T-cell (primary cell): Measurements from ENCODE around the gene HS3ST6. TPM values are rescaled to one million over a fixed set of nuclear protein-coding genes. Genes with fewer than 3 reads are reported as not detected.

ENCODE experiments used
- ATAC-seq, 4 experiments: fragments of 200-7000 bp in 3 of 4; fragments of 150-1000 bp in 1 of 4; cut with Tn5 transposase; replicated peaks in 1 of 4; 1 replicate in 3 of 4; 2 replicates in 1 of 4; pipeline ENCODE4 v1.10.0; 2021; ENCODE audit warnings: moderate library complexity in 3 of 4, mild to moderate bottlenecking in 2 of 4, moderate number of reproducible peaks in 1 of 4
- CTCF ChIA-PET, 2 donors: fragments of 300-600 bp; sonication (Branson Sonifier 250); formaldehyde crosslinking; loops; one replicate each; lab custom pipeline; 2022; ENCODE audit warnings: antibody characterized with exemption in 2 of 2; lab: Charles Lee
- POLR2A ChIA-PET, 2 donors: fragments of 300-600 bp; sonication (Branson Sonifier 250); formaldehyde crosslinking; loops; one replicate each; lab custom pipeline; 2022; ENCODE audit warnings: antibody characterized with exemption in 2 of 2; lab: Charles Lee
- DNase-seq, 35 experiments: peaks; one replicate each; pipeline versions ENCODE4 v3.0.0 to v3.0.0-alpha.2; 2013 to 2023
- H3K27ac ChIP-seq: one replicate; pipeline ENCODE4 v1.5.1; 2013; ENCODE audit warnings: low read length
- H3K27me3 ChIP-seq, 2 experiments: replicated peaks in 1 of 2; 1 replicate in 1 of 2; 2 replicates in 1 of 2; pipeline versions ENCODE4 v1.6.1 to v1.7.0; 2013; ENCODE audit warnings: low read length in 1 of 2, mixed read lengths in 1 of 2; ENCODE audit not compliant: control insufficient read depth in 2 of 2, insufficient read depth in 2 of 2; ENCODE audit errors: extremely low read depth in 1 of 2
- H3K36me3 ChIP-seq, 2 donors: 1 replicate in 1 of 2; 2 replicates in 1 of 2; pipeline versions ENCODE4 v1.6.1 to v1.7.0; 2013; ENCODE audit warnings: low read length in 1 of 2; ENCODE audit not compliant: control insufficient read depth in 2 of 2, insufficient read depth in 1 of 2; ENCODE audit errors: extremely low read depth in 1 of 2
- H3K4me1 ChIP-seq, 2 experiments: 1 replicate in 1 of 2; 2 replicates in 1 of 2; pipeline versions ENCODE4 v1.6.1 to v1.7.0; 2013; ENCODE audit warnings: low read length in 2 of 2, mixed read lengths in 1 of 2; ENCODE audit not compliant: insufficient read depth in 2 of 2, control insufficient read depth in 1 of 2; ENCODE audit errors: extremely low read depth in 1 of 2
- H3K4me3 ChIP-seq, 2 donors: 1 replicate in 1 of 2; 2 replicates in 1 of 2; pipeline versions ENCODE4 v1.5.1 to v1.7.0; 2013; ENCODE audit warnings: mild to moderate bottlenecking in 2 of 2, low read length in 1 of 2, moderate library complexity in 1 of 2; ENCODE audit not compliant: control insufficient read depth in 1 of 2; ENCODE audit errors: extremely low read depth in 1 of 2
- H3K9me3 ChIP-seq: 2 replicates; pipeline ENCODE4 v1.7.0; 2013
- H3K27ac Mint-ChIP-seq, 2 donors: one replicate each; pipeline ENCODE4 v1.8.0; 2020 to 2021; ENCODE audit warnings: mild to moderate bottlenecking in 2 of 2, mixed read lengths in 2 of 2
- H3K27me3 Mint-ChIP-seq, 2 donors: one replicate each; pipeline ENCODE4 v1.8.0; 2021 to 2022; ENCODE audit warnings: mixed read lengths in 2 of 2
- H3K36me3 Mint-ChIP-seq: one replicate; pipeline ENCODE4 v1.8.0; 2021; ENCODE audit warnings: mixed read lengths
- H3K4me1 Mint-ChIP-seq, 3 donors: one replicate each; pipeline ENCODE4 v1.8.0; 2020 to 2022; ENCODE audit warnings: mixed read lengths in 3 of 3, mild to moderate bottlenecking in 1 of 3
- H3K4me3 Mint-ChIP-seq, 3 donors: one replicate each; pipeline ENCODE4 v1.8.0; 2020 to 2022; ENCODE audit warnings: mild to moderate bottlenecking in 3 of 3, mixed read lengths in 3 of 3, moderate library complexity in 3 of 3
- H3K9me3 Mint-ChIP-seq, 3 donors: one replicate each; pipeline ENCODE4 v1.8.0; 2020 to 2022; ENCODE audit warnings: mixed read lengths in 3 of 3
- WGBS: methylation state at CpG from one replicate; pipeline ENCODE4 v1.1.5; 2013; ENCODE audit warnings: missing lambda C conversion rate; ENCODE audit not compliant: insufficient coverage; 5-methylcytosine and 5-hydroxymethylcytosine counted together
- total RNA-seq, 35 experiments: library from RNA in 6 of 35; stranded (reverse) in 6 of 35; fragments of 120-200 nt in 1 of 35; gene quantifications; one replicate each; pipeline versions ENCODE4 v1.2.1 to v1.2.4 and lab custom pipeline; 2013 to 2026

The HS3ST6 gene
- total RNA-seq, 5 donors from 2014 or later (not counting 1 experiment from before 2014, with no cell fraction given): not detected

DNA sequence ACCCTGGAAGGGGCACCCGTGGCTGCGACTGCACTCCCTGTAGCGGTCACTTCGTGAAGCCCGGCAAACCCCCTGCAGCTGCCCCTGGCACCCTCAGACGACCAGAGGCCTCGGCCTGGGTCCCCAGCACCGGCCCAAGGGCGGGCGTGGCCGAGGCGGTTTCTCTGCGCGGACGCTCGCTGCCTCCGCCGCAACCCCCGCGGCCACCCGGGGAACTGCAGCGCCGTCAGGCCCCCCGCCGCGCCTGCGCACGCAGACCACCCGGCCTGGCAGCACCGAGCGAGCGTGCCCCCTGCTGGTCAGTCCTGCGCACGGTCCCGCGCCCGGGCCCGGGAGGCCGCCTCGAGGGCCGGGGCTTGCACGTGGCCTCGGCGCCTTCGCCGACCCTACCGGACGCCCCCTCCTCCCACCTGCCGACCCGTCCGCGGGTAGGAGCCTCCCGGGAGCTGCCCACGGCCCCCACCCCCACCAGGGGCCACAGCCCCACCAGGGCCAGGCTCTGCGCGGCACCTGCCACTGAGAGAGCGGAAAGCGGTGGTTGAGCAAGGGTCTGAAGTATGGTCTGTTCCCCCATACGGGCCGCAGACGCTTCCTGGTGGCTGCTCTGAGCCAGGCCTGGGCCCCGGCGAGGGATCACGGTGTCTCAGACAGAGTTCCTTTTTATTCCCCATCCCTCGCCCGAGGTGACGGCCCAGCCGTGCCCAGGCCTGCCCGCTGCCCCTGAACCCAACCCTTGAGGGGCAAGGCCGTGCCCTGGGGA is 11.5 kb upstream of the HS3ST6 start:
- no peaks in the 10 kb centered on the region for H3K36me3 ChIP-seq
- peaks cover 0 to 18% of the 10 kb centered on the region in 2 experiments for H3K27me3 ChIP-seq
- Mint-ChIP-seq H3K27me3 (peaks cover 0 to 2% of the 10 kb centered on the region in 2 donors), H3K27ac (no peak overlapping the region), H3K36me3 (no peaks in the 10 kb centered on the region), H3K4me1 (peaks cover 0 to 3% (median 1%) of the 10 kb centered on the region in 3 donors), H3K9me3 (no peaks in the 10 kb centered on the region), H3K4me3 (peak overlapping the region; percentile 56 to 78 (median 59))
- CTCF ChIA-PET: no interaction called here
- H3K4me1 ChIP-seq: peaks cover 2 to 11% of the 10 kb centered on the region in 2 experiments
- peak; percentile 94 to 100 (median 95) for ATAC-seq
- no peak overlapping the region for H3K27ac ChIP-seq
- POLR2A ChIA-PET: no interaction called here
- H3K9me3 ChIP-seq: no peaks in the 10 kb centered on the region
- peak overlapping the region in 1 of 2 donors; percentile 43 for H3K4me3 ChIP-seq
- WGBS: 14% methylated on average over 68 of the region's 70 CpGs
- DNase-seq: peak; percentile 70 to 95 (median 89)

DNA sequence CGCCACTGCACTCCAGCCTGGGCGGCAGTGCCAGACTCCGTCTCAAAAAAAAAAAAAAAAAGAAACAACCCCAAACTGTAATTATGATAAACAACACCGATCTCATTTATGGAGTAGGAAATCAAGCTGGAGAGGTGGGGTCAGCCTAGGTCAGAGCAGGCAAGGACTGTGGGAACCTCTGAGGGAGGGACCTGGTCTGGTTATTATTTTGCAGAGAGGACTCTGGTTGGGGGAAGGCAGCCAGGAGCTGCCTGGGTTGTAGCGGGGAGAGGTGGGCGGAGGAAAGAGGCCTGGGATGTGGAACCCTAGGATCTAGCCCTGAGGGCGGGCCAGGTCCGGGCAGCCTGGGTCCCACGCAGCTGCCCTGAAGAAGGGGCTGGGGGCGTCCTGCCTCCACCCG is 10.9 kb upstream of the HS3ST6 start:
- H3K27me3 Mint-ChIP-seq: peaks cover 0 to 3% of the 10 kb centered on the region in 2 donors
- DNase-seq (peak in 1 of 35 experiments; percentile 21), ATAC-seq (peak; percentile 29 to 48 (median 38))
- peak overlapping the region in 1 of 2 donors; percentile 43 for H3K4me3 ChIP-seq
- peaks cover 0 to 24% of the 10 kb centered on the region in 2 experiments for H3K27me3 ChIP-seq
- no peak overlapping the region for H3K27ac ChIP-seq
- H3K9me3 Mint-ChIP-seq: no peaks in the 10 kb centered on the region
- H3K4me3 Mint-ChIP-seq: peak overlapping the region; percentile 63 to 81 (median 78)
- POLR2A ChIA-PET: interaction anchor here in 1 of 2 donors (0.6 kb wide), 1 partner anchor 14 kb away, joined by 7 read pairs; the partner anchor contains the start of gene MSRB1
- H3K9me3 ChIP-seq: no peaks in the 10 kb centered on the region
- whole genome bisulfite sequencing: 5% methylated on average over 4 of the region's 11 CpGs
- peaks cover 2 to 11% of the 10 kb centered on the region in 2 experiments for H3K4me1 ChIP-seq
- H3K4me1 Mint-ChIP-seq: peaks cover 0 to 3% (median 1%) of the 10 kb centered on the region in 3 donors
- CTCF ChIA-PET: no interaction called here
- no peaks in the 10 kb centered on the region for H3K36me3 Mint-ChIP-seq
- no peak overlapping the region for H3K27ac Mint-ChIP-seq
- H3K36me3 ChIP-seq: no peaks in the 10 kb centered on the region

DNA sequence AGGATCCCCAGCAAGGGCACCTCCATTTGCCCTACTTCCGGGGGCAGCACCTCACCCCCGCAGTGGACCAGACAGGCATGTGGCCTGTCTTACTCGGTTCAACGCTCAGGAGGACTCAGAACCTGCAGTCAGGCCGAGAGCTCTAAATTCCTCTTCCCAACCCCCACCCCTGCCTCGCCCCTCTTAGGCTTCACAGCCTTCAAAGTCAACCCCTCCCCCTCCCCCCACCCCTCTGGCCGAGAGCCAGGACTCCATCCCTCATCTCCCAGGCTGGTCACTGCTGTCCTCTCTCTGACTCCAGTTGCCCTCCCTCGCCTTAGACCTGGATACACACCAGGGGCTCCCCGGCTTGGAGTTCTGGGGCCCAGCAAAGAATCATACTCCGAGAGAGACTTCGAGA is 8.1 kb upstream of the HS3ST6 start:
- no peak overlapping the region for H3K27ac Mint-ChIP-seq
- no peaks in the 10 kb centered on the region for H3K36me3 ChIP-seq
- H3K27me3 ChIP-seq: peaks cover 3 to 40% of the 10 kb centered on the region in 2 experiments
- ATAC-seq (no peak), DNase-seq (no peak)
- ChIA-PET POLR2A (interaction anchor here in 1 of 2 donors (0.6 kb wide), 1 partner anchor 207 kb away, joined by 3 read pairs; no protein-coding TSS in a partner anchor), CTCF (no interaction called here)
- H3K4me3 ChIP-seq: no peak overlapping the region
- no peaks in the 10 kb centered on the region for H3K9me3 ChIP-seq
- no peaks in the 10 kb centered on the region for H3K36me3 Mint-ChIP-seq
- no peaks in the 10 kb centered on the region for H3K9me3 Mint-ChIP-seq
- peaks cover 2 to 18% of the 10 kb centered on the region in 2 experiments for H3K4me1 ChIP-seq
- H3K4me3 Mint-ChIP-seq: no peak overlapping the region
- 60% methylated on average over 4 of the region's 11 CpGs for WGBS
- peaks cover 15 to 27% of the 10 kb centered on the region in 2 donors for H3K27me3 Mint-ChIP-seq
- H3K27ac ChIP-seq: no peak overlapping the region
- H3K4me1 Mint-ChIP-seq: peaks cover 0 to 4% (median 1%) of the 10 kb centered on the region in 3 donors

DNA sequence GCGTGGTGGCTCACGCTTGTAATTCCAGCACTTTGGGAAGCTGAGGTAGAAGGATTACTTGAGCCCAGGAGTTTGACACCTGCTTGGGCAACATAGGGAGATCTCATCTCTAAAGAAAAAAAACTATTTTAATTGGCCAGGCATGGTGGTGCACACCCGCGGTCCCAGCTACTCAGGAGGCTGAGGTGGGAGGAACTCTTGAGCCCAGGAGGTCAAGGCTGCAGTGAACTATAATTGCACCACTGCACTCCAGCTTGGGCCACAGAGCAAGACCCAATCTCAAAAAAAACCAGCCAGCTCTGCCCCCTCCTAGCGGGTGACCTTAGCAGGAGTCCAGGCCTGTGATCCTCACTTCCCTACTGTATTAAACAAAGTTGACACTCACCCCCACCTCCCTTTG is 5.9 kb upstream of the HS3ST6 start:
- CTCF ChIA-PET: no interaction called here
- no peak overlapping the region for H3K4me3 Mint-ChIP-seq
- Histone ChIP-seq H3K9me3 (no peaks in the 10 kb centered on the region), H3K27me3 (peaks cover 3 to 56% of the 10 kb centered on the region in 2 experiments), H3K27ac (no peak overlapping the region), H3K4me1 (peaks cover under 1 to 9% of the 10 kb centered on the region in 2 experiments), H3K4me3 (peak overlapping the region in 1 of 2 donors; percentile 5), H3K36me3 (no peaks in the 10 kb centered on the region)
- peaks cover 0 to 7% (median under 1%) of the 10 kb centered on the region in 3 donors for H3K4me1 Mint-ChIP-seq
- no peaks in the 10 kb centered on the region for H3K9me3 Mint-ChIP-seq
- ATAC-seq: no peak
- H3K27me3 Mint-ChIP-seq: peaks cover 26 to 41% of the 10 kb centered on the region in 2 donors
- POLR2A ChIA-PET: interaction anchor here in 1 of 2 donors (0.8 kb wide), 1 partner anchor 65 kb away, joined by 3 read pairs; no protein-coding TSS in a partner anchor
- 80% methylated on average over 4 of the region's 5 CpGs for WGBS
- no peak overlapping the region for H3K27ac Mint-ChIP-seq
- no peaks in the 10 kb centered on the region for H3K36me3 Mint-ChIP-seq
- no peak for DNase-seq

DNA sequence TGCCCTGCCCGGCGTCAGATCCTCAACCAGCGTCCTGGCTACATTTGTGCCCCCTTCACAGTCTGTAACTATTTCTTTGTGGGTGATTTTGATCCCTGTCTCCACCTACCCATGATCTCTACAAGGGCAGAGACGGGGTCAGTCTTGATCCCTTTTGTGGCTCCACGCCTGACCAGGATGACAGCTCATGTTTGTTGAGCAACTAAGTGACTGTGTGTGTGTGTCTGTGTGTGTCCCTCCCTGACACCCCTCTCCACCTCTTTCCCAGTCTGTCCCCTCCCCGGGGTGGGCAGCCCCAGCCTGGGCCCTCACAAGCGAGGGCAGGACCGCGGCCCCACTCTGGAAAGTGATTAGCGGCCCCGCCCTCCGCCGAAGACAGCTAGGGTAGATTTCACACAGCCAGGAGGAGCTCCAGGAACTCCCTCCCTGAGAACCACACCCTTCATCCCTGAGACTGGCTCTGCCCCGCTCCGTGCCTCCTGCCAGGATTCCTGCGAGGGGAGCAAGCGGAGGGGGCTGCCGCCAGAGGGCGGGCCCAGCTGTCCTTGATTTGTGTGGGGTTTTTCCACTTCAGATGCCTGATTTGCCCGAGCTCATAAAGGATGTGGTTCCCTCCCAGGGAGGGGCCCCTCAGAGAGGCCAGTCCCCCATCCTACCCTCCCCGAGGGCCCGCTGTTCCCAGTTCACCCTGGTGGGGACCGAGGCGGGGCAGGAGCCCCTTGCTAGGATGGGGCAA is 5.3 kb upstream of the HS3ST6 start:
- Histone ChIP-seq H3K27me3 (peaks cover 3 to 63% of the 10 kb centered on the region in 2 experiments), H3K4me3 (peak overlapping the region in 1 of 2 donors; percentile 5), H3K27ac (no peak overlapping the region), H3K9me3 (no peaks in the 10 kb centered on the region), H3K36me3 (no peaks in the 10 kb centered on the region), H3K4me1 (peaks cover 0 to 12% of the 10 kb centered on the region in 2 experiments)
- POLR2A ChIA-PET: interaction anchor here in 1 of 2 donors (0.8 kb wide), 1 partner anchor 65 kb away, joined by 3 read pairs; no protein-coding TSS in a partner anchor
- Mint-ChIP-seq H3K36me3 (no peaks in the 10 kb centered on the region), H3K4me3 (no peak overlapping the region), H3K27me3 (peaks cover 26 to 46% of the 10 kb centered on the region in 2 donors), H3K9me3 (no peaks in the 10 kb centered on the region), H3K27ac (no peak overlapping the region), H3K4me1 (peaks cover 0 to 5% (median 0%) of the 10 kb centered on the region in 3 donors)
- WGBS: 10% methylated on average over 2 of the region's 24 CpGs
- ATAC-seq: peak in 2 of 4 experiments; percentile 19 to 32
- CTCF ChIA-PET: interaction anchor here in 1 of 2 donors (0.7 kb wide), 1 partner anchor 86 kb away, joined by 3 read pairs; no protein-coding TSS in a partner anchor
- DNase-seq: peak in 4 of 35 experiments; percentile 10 to 39 (median 18)

DNA sequence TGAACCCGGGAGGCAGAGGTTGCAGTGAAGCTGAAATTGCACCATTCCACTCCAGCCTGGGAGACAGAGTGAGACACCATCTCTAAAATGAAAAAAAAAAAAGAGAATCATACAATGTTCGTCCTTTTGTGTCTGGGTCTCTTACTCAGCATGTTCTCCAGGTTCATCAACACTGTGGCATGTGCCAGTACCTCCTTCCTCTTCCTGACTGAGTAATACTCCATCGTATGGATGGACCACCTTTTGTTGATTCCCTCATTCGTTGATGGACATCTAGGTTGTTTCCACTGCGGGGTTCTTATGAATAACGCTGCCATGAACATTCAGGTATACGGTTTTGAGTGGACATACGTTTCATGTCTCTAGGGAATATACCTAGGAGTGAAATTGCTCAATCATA is 4.1 kb upstream of the HS3ST6 start:
- Mint-ChIP-seq H3K27ac (no peak overlapping the region), H3K27me3 (peaks cover 26 to 47% of the 10 kb centered on the region in 2 donors)

More for the DNA sequence above, 4.1 kb upstream of the HS3ST6 start:
- H3K9me3 ChIP-seq: no peaks in the 10 kb centered on the region
- no peak overlapping the region for H3K27ac ChIP-seq
- no peak overlapping the region for H3K4me3 ChIP-seq
- DNase-seq (no peak), ATAC-seq (no peak)
- Mint-ChIP-seq H3K4me1 (peaks cover 0 to 5% (median 0%) of the 10 kb centered on the region in 3 donors), H3K9me3 (no peaks in the 10 kb centered on the region), H3K36me3 (no peaks in the 10 kb centered on the region), H3K4me3 (no peak overlapping the region)
- CTCF ChIA-PET: no interaction called here
- POLR2A ChIA-PET: no interaction called here
- no peaks in the 10 kb centered on the region for H3K36me3 ChIP-seq
- WGBS: 96% methylated on average over 3 of the region's 8 CpGs
- H3K4me1 ChIP-seq: peaks cover 0 to 12% of the 10 kb centered on the region in 2 experiments
- H3K27me3 ChIP-seq: peaks cover 3 to 68% of the 10 kb centered on the region in 2 experiments
